ENCODE data around the gene CUX1.

DNA sequence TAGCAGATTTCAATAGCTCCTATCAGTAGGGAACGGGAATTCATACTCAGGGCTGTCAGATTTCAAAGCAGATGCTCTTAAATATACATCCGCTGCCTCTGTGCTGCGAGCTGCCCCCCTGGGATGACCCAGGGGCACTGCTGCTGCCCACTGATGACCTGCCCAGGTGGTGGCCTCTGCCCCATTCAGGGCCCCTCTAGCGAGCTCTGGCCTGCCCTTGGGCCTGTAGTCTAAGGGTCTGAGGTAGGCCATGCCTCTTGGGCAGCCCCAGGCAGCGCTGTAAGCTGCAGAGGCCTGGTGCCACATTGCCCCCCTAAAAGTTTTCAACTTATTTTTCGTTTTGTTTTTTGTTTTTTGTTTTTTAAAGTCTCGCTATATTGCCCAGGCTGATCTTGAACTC, 418.7 kb downstream of the CUX1 start:
- TF ChIP-seq, protein P1, sequence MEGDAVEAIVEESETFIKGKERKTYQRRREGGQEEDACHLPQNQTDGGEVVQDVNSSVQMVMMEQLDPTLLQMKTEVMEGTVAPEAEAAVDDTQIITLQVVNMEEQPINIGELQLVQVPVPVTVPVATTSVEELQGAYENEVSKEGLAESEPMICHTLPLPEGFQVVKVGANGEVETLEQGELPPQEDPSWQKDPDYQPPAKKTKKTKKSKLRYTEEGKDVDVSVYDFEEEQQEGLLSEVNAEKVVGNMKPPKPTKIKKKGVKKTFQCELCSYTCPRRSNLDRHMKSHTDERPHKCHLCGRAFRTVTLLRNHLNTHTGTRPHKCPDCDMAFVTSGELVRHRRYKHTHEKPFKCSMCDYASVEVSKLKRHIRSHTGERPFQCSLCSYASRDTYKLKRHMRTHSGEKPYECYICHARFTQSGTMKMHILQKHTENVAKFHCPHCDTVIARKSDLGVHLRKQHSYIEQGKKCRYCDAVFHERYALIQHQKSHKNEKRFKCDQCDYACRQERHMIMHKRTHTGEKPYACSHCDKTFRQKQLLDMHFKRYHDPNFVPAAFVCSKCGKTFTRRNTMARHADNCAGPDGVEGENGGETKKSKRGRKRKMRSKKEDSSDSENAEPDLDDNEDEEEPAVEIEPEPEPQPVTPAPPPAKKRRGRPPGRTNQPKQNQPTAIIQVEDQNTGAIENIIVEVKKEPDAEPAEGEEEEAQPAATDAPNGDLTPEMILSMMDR (IDR thresholded peaks at IDR 0.05; ENCODE audit: insufficient read depth, low read length): no peak
- TF ChIP-seq POLR2AphosphoS5 (IDR thresholded peaks at IDR 0.05; ENCODE audit: low read depth): no peak

All from HL-60 (cell line).